Panc1 (cell line): ENCODE results near the gene RFPL4A.
"Not testable (repeated sequence)": the region's sequence is repeated elsewhere in the genome, so short reads cannot be mapped to it uniquely, and the experiment has no call there.

Experiments used
- POLR2AphosphoS5 ChIP-seq: IDR thresholded peaks from 2 replicates; pipeline ENCODE4 v1.6.1; 2012; ENCODE audit warnings: mild to moderate bottlenecking, low read depth, low read length, moderate library complexity
- TF ChIP-seq, protein P1 (sequence below): fragments of 450-650 bp; IDR thresholded peaks from 2 replicates; pipeline ENCODE4 v1.5.1; 2017; ENCODE audit warnings: mild to moderate bottlenecking

GRCh38 chr19:55756808-55757207 is 2.1 kb upstream of the RFPL4A start:
- TF ChIP-seq, protein P1, sequence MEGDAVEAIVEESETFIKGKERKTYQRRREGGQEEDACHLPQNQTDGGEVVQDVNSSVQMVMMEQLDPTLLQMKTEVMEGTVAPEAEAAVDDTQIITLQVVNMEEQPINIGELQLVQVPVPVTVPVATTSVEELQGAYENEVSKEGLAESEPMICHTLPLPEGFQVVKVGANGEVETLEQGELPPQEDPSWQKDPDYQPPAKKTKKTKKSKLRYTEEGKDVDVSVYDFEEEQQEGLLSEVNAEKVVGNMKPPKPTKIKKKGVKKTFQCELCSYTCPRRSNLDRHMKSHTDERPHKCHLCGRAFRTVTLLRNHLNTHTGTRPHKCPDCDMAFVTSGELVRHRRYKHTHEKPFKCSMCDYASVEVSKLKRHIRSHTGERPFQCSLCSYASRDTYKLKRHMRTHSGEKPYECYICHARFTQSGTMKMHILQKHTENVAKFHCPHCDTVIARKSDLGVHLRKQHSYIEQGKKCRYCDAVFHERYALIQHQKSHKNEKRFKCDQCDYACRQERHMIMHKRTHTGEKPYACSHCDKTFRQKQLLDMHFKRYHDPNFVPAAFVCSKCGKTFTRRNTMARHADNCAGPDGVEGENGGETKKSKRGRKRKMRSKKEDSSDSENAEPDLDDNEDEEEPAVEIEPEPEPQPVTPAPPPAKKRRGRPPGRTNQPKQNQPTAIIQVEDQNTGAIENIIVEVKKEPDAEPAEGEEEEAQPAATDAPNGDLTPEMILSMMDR, result not testable (repeated sequence)
- TF ChIP-seq POLR2AphosphoS5, result not testable (repeated sequence)
